Measurements from ENCODE around the gene NRG3.

The NRG3 gene

DNA sequence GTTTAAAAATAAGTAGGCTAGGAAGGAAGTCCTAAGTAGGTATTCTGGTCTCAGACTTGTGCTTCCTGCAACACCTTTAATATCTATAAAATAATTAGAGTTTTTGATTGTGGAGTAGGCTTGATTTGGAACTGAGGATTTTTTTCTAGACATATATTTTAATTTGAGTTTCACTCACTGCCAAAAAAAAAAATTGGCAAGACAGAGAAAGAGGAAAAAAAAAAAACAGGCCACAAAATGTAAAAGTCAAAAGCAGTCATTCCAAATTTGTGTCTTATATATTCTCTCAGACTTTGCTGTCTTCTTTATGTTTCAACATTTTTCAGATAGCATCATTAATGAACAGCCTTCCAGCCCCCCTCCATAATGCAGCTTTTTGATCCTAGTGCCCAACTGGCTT is 346.1 kb downstream of the NRG3 start:
- no peak for DNase-seq

DNA sequence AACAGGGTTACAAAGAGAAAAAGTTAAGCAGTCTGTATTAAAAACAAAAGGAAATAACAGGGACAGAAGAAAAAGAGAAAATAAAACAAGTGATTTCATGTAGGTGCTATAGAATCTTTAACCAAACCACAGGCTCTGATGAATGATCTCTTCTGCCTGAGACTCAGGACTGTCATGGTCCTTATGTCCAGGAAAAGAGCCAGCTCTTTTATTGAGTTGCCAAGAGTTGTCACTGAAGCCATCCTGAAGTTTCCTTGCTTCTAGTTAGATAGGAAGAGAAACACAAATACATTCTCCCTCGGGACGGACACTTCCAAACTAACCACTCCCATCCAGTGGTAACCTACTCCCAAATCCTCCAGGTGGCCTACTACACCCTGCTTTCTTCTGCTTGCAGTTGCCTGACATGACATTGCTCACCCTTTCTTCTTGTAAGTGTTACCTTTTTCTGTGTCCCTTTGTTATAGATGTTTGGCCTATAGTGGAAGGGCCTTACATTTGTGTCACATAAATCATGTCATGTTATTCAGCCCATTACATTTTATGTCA is 346.7 kb downstream of the NRG3 start:
- no peak for DNase-seq

DNA sequence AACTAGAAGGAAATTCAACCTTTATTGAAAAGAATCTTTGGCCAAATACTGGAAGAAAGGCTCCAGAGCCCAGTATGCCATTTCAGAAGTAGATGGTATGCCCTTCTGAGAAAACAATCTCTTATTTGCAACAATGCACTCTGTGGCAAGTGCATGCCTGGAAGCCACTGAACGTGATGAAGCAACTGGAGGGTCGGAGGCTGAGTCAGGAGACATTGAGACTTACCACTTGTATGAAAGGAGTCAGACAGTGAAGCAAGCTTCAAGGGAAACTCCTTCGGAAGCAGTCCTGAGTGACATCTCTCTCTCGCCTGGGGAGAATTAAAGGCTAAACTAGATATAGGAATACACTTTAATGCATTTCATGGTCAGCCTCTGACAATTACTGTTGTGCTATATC is 353.7 kb downstream of the NRG3 start:
- no peak for DNase-seq

DNA sequence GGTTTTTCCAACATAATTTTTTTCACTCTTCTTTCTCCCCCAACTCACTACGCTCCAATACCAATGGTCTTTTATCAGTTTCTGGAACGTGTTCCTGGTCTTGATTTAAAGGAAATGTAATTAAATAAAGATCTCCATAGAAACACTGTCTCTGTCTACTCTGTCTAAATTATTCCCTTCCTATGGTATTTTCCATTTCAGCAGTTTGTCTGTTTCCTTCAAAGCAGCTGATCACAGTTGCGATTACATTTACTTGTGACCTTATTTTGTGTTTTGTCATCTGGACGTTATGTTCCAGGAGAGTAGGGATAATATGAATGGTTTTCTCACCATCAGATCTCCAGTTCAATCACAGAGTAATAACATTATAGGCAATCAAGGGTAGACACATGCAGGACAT is 359.2 kb downstream of the NRG3 start:
- DNase-seq, result no peak

DNA sequence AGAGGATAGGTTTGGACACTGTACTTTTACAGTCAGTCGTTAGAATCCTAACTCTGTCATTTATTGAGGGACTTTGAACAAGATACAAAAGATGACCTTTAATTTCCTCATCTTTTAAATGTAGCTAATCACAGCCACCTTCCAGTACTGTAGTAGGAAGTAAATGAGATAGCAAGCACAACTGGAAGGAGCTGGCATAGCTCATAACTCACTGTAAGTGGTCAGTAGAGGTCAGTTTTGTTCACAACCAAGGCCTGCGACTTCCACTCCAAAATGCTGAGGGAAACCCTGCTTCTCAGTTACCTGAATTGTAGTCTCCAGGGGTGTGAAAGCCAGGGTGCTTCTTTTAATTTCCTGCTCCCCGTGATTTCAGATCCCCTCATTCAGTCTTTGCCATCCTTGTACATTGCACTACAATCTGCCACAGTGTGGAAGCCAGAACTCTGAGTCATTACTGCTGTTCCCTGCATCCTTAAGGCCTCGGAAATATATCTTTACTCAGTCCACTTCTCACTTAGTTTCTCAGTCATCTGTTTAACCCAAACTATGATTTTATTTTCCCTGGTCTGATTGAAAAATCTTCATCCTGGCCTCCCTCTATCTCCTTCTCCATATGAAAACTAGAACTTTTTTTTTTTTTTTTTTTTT is 361.2 kb downstream of the NRG3 start:
- no peak for DNase-seq

DNA sequence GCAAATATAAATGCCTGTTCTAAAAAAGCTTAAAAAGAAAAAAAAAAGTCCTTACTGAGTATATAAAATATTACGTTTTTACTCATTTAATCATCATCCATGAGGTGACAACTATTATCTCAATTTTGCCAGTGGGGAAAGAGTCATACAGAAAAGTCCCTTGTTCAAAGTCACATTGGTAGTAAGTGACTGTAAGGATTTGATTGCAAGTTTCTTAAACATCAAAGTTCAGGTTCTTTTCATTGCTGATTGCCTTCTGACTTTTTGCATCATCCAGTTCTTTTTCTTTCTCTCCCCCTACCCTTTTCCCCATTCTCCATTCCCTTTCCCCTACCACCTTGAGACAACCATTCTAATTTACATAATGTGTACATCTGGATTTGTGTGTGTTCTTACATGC is 363.3 kb downstream of the NRG3 start:
- no peak for DNase-seq

DNA sequence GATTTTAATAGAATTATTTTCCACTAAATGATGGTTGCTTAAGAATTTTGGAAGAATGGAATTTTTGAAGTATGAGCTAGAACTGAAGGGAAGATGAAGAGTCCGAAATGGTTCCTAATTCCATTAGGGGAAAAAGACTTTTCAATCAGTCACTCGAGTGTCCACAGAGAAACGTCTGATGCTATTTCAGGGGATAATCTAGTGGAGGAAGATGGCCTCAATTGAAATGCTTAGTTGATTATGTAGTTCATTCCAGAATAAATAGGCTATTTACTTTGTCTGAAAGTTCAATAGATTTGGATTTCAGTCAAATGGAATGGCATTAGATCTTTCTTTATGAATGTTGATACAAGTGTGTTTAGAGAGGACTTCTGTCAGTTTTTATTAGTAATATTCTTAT is 365.4 kb downstream of the NRG3 start:
- DNase-seq, result no peak

DNA sequence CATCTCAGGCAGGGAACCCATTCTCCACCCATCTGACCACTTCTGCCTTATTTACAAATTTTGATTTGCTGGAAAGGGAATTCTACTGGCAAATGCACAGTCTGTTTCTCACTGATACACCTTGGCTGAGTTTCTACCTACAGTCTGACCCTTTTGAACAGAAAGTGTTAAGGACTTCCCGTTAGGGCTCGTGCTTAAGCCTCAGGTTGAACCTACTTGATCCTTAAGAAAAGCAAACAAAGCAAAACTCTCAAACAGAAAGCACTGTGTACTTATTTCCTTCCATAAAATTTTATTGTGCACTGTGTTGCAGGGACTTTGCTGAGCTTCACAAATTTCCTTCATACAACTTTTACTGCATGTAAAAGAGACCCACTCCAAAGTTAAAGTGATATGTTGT is 367.8 kb downstream of the NRG3 start:
- DNase-seq, result no peak

DNA sequence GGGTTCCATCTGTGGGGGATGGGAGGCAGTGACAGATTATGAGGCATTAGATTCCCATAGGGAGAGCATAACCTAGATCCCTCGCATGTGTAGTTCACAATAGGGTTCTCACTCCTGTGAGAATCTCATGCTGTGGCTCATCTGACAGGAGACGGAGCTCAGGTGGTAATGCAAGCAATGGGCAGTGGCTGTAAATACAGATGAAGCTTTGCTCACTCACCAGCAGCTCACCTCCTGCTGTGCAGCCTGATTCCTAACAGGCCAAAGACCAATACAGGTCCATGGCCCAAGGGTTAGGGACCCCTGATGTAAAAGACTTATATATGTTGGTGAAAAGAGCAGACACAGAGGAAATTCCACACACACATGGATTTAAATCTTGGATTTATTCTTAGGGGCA is 370.2 kb downstream of the NRG3 start:
- DNase-seq, result no peak

DNA sequence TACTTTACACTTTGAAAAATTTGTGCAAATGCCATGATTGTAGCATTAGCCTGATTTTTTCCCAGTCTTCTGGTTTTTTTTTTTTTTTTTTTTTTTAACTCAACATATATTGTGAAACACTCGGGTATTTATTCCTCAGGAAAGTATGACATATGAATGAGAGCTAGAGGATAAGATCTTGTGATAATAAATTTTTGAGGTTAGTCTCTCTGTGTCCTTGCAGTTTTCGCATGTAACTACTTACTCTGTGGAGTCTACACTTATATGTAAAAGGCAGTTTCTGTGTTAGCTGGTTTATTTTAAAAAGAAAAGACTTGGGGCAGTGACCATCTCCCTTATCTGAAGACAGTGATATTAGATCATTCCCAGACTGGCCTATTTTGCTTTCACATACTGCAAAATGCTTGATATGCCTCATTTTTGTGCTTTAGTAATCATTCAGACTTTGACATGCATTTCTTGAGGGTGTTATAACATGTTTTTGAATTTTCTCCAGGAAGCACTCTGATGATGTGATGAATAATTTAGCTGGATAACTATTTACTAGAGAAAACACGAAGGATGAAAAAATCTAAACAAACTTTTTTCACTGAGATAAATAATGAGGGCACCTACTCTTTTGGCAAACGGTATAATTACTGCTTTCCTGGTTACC is 371.0 kb downstream of the NRG3 start:
- no peak for DNase-seq

DNA sequence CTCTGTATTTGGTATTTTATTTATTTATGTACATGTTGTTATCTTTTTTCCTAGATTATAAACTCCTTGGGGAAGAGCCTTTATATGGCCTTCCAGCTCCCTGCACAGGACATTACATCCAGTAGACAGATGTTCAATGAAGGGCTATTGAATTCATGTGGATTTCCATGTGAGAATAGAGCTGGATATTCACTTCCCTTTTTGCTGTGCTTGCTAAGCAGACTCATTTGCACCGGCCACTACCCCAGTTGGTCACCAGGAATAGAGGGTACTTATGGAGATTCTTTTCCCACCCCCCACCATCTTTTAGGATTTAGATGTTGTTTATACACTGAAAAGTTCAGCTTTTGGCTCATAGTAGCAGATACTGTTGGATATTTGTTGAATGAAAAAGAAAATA is 374.1 kb downstream of the NRG3 start:
- no peak for DNase-seq

DNA sequence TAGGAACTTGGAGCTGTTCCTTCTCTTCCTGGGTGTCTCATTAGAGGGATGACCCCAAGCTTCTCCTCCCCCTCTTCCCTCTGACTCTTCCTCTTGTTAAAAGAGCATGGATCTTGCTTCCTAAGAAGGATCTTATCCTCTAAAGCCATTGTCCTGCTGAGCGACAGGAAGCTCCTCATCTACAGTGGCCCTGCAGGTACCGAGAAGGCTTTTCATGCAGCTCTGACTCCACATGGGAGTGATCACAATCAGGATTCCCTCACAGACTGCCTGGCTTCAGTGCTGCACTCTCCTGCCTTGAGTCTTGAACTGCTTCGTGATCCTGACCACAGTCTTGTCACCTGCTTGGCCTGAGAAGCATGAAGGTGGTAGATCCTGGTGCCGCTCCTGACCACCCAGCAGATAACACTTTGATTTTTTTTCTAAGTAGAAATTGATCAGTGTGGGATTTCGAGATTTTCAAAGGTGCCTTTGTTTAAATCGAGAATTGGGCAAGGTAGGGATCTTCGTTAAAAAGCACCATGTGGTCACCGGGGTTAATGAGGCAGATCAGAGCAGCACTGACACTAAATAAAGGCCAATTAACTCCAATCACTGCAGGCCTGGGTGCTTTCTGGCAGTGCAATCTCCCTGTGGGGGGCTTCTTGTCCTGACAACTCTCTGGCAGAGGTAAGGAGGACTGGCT is 376.4 kb downstream of the NRG3 start:
- DNase-seq, result no peak

DNA sequence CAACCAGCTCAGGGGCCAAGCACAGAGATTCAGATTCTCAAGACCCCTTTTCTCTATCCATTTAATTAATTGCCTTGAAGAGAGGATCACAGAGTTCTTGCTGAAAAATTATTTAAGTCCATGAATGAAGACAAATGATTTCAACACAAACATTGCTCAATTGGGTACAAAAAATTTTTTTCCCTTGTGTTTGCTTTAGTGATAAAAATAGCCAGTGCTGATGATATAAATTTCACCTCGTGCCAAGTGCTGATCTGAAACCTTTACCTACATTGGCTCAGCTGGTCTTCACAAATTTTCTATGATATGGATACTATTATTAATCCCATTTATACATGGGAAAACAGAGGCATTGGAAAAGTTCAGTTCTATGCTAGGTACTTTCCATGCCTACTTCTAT is 377.1 kb downstream of the NRG3 start:
- no peak for DNase-seq

DNA sequence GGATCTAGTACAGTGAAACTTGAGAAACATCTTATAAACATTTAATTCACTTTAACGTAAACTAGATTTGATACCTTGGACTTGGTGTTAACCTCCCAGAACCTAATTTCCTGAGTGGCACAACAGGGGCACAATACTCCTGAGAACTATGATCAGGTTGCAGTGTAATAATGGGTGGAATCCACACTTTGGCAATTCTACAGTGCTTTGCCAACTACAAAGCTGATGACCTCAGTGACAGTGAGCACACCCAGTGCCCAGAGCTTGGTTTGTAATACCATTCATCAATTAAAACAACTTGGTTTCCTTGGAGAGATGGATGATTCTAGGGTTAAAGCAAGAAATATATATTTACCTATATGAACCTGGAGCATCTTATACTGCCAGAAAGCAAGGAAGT is 379.2 kb downstream of the NRG3 start:
- DNase-seq, result no peak

DNA sequence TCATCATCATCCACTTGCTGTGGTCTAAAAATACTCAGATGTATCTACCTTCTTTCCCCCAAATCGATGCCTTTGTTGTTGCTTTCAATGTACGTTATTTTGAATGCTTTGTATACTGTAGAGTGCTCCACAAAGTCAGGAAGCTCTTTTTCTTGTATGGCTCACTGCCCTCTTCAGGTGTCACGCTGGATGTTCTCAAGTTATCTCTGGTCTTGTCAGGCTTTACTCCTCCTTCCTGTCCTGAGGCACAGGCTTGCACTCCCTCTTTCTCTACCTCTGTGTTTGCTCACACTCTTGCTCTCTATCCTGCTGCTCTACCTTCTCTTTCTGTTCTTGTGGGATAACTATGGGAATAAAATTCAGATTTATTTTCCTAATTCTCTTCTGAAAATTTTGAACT is 381.3 kb downstream of the NRG3 start:
- no peak for DNase-seq

DNA sequence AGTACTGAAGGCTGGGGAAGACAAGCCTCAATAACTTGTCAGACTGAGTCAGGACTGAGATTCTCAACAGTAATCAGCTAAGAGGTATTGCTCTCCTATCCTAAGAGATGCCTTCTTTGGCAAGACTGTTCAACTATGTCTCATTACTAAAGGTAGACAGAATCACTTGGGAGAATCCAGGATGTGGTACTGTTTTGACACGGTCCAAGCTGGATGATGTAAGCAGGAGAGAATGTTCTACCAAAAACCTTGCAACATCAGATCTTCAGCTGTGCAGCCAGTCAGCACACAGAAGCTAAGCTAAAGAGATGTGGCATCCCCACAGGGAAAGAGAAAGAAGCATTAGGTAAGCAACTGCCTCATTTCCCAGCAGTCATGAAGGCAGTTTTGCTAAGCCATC is 391.4 kb downstream of the NRG3 start:
- peak in 1 of 14 donors; percentile 14 for DNase-seq

DNA sequence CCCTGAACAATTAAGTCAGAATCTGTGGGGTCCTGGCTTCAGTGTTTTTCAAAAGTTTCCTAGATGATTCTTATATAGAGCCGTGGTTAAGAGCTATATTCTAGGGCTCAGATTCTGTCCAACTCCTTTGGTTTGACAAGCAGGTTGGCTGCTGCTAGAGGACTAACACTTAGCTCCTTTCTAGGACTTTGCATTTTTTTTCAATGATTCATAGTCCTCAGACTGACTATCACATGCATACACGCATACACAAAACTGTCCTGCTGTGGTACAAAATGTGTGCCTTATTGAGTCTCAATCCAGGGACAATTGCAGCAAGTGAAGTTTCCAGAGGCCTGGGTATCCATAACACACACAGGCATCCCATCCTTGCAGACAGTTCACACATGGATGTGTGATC is 392.0 kb downstream of the NRG3 start:
- no peak for DNase-seq

DNA sequence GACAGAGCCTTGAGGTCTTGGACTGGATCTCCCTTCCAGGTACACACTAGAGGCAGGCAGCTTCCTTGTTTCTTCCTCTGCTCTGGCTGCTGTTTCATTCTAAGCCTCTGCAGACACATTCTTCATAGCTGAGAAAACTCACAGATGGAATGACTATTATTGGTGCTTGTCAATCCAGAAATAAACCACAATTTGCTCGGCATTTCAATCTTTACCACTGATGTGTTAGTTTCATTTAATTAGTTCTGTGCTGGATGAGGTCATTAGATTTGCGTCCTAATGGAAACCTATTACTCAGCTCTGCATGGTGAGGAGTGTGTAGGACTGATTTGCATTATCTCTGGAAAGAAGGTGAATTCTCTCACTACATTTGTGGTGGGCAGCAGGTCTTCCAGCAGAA is 392.5 kb downstream of the NRG3 start:
- no peak for DNase-seq

DNA sequence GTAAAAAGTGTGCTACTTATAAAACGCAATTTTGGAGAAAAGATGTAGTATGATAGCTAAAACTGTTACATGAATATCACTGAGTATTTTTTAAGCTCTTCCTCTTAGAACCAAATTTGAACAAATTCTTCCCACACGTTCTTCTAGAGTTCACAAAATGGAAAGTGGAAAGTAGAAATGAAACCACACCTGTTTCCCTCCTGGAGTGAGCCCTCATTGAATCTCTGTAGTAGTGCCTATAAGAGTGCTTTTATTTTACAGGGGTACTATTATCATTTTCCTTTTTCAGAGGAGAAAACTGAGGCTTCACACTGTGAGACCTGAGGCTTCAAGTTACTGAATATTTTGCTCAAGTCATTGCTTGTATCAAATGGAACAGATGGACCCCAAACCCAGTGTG is 393.0 kb downstream of the NRG3 start:
- no peak for DNase-seq

DNA sequence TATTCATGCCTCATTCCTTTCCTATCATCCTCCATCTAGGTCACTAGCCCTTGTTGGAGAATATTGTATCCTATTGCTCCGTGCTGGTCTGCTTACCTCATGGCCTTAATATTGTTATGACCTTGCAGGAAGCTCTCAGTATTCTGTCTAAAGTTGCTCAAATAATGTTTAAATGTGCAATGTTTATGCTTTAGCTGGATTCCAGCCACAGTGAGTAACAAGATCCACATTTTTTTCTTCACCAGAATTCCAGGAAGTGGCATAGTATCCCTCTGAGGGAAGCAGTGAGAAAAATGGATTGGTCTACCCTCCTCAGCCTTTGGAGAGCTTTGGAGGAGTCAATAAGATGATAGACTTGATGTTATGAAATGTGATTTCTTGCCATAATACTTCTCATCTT is 402.6 kb downstream of the NRG3 start:
- no peak for DNase-seq

DNA sequence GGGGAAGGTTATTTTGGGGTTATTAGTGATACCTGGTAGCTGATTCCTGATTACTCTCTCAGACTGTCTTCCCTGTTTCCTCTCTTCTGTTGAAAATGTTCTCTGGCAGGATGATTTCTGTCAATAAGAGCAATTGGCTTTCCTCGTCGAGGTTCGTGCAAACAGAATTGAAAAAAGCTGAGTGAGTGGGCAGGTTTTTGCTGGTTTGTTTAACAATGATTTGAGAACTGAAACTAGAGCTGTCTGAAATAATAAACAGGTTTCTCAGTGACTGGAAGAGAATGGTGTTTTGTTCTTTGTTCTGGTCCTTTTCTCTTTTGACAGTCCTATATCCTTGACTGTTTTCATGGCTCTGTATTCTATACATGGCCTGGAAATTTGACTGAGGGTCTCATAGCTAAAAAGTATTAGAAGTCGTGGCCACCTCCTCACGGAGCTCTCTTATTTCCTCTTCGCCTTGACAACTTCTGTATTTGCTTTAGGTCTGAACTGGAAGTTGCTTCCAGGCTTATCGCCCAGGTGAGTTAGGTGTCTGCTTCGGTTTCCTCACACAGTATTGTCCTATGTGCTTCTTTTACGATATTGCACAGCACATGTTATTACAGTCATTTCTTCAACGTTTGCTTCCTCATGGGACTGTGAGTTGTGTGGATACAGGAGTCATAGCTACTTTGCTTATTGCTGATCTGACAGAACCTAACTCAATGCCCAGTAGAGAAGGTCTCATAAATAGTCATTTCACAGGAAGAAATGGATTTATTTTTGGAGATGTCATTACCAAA is 403.6 kb downstream of the NRG3 start:
- DNase-seq, result no peak

DNA sequence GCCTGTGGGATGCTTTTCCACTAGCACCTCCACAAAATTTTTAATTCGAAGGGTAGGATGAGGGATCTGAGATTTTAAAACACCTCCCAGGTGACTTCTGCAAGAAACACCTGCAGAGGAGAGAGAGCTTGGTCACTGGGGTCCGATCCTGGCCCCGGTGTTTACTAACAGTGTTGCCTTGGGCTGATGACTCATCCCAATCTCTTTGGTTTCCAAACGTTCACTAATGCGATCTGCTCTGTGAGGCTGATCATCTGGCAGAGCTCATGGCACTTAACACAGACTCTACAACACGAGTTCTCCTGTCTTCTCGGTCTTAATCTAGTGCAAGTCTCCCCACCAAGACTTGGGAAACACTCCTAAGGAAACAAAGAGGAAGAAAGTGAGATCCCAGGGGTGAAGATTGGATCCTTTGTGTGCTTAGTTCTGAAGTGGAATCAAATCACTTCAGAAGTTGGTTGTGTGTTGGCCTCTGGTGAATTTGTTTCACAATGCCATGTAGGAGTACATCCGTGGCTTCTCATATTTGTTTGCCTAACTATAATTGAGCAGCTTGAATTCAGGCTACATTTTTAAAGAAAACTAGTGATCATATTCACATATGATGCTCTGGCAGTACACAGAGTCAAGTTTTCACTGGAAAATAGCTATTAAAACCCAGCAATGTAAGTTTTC is 407.9 kb downstream of the NRG3 start:
- no peak for DNase-seq

DNA sequence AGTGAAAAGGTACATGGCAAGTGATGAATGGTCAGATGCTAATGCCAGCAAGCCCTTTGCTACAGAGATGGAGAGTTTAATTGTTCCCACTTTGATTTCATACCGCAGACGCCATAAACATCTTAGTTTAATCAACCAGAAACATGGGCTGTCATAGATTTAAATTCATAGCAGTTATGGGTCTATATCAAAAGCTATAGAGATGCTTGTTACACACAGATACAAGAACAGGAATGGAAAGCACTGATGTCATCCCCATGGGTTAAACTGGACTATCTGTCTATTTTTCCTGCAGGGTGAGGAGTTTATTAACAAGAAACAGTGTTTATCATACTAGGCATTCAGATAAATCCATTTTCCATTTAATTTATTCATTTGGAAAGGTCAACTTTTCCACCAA is 409.2 kb downstream of the NRG3 start:
- no peak for DNase-seq

Measured in C1 segment of cervical spinal cord (tissue), 14 donors.